ENCODE results near the gene FBN2. TPM values are rescaled to one million over a fixed set of nuclear protein-coding genes. Genes with fewer than 3 reads are reported as not detected.

FBN2 gene
- total and polyA plus RNA-seq, 9 of the 15 experiments (the other 6 are each of a cell fraction or from before 2014, with no cell fraction given): 0.01 to 0.09 TPM; not detected in 7

DNA sequence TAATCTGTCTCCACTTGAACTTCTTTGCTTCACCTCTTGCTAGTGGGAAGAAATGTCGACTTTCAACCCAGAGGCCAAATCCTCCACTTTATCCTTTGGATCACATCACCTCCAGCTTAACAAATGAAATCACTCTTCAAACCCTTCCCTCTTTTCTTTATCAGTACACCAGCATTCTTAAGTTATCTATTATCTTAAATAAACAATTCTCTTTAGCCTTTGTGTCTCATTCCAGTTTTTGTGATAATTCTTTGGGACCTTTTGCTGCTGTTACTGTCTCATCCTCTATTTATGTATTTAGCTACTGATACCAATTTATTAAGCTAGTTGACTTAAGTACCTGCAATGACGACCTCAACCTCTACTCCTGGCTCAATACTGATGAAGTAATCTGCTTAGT lies 28.1 kb upstream of the FBN2 start (continued):
- TF ChIP-seq, protein P1, sequence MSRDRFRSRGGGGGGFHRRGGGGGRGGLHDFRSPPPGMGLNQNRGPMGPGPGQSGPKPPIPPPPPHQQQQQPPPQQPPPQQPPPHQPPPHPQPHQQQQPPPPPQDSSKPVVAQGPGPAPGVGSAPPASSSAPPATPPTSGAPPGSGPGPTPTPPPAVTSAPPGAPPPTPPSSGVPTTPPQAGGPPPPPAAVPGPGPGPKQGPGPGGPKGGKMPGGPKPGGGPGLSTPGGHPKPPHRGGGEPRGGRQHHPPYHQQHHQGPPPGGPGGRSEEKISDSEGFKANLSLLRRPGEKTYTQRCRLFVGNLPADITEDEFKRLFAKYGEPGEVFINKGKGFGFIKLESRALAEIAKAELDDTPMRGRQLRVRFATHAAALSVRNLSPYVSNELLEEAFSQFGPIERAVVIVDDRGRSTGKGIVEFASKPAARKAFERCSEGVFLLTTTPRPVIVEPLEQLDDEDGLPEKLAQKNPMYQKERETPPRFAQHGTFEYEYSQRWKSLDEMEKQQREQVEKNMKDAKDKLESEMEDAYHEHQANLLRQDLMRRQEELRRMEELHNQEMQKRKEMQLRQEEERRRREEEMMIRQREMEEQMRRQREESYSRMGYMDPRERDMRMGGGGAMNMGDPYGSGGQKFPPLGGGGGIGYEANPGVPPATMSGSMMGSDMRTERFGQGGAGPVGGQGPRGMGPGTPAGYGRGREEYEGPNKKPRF (IDR thresholded peaks at IDR 0.05; ENCODE audit: low read depth, low read length): no peak
- TF ChIP-seq, protein P2, sequence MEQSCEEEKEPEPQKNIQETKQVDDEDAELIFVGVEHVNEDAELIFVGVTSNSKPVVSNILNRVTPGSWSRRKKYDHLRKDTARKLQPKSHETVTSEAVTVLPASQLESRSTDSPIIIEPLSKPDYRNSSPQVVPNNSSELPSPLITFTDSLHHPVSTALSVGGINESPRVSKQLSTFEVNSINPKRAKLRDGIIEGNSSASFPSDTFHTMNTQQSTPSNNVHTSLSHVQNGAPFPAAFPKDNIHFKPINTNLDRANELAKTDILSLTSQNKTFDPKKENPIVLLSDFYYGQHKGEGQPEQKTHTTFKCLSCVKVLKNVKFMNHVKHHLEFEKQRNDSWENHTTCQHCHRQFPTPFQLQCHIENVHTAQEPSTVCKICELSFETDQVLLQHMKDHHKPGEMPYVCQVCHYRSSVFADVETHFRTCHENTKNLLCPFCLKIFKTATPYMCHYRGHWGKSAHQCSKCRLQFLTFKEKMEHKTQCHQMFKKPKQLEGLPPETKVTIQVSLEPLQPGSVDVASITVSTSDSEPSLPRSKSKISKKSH (CRISPR knock-in tag; IDR thresholded peaks at IDR 0.05): no peak
- TF ChIP-seq, protein P3, sequence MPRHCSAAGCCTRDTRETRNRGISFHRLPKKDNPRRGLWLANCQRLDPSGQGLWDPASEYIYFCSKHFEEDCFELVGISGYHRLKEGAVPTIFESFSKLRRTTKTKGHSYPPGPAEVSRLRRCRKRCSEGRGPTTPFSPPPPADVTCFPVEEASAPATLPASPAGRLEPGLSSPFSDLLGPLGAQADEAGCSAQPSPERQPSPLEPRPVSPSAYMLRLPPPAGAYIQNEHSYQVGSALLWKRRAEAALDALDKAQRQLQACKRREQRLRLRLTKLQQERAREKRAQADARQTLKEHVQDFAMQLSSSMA (CRISPR knock-in tag; IDR thresholded peaks at IDR 0.05): no peak
- TF ChIP-seq KLF1 (tag; IDR thresholded peaks at IDR 0.05): no peak
- TF ChIP-seq ZNF384 (IDR thresholded peaks at IDR 0.05; ENCODE audit: low read depth, low read length): no peak
- no peak for TF ChIP-seq BCL6 (CRISPR knock-in tag; IDR thresholded peaks at IDR 0.05)
